Measurements from ENCODE around the gene TMEM184B. TPM values are rescaled to one million over a fixed set of nuclear protein-coding genes. Genes with fewer than 3 reads are reported as not detected.

Gene TMEM184B
- total and polyA plus RNA-seq, 2 experiments from 2014 or later = 42.2 to 95.1 TPM

GRCh38 chr22:38220653-38221386 is 52.0 kb downstream of the TMEM184B start (continued):
- TF ChIP-seq, protein P1, sequence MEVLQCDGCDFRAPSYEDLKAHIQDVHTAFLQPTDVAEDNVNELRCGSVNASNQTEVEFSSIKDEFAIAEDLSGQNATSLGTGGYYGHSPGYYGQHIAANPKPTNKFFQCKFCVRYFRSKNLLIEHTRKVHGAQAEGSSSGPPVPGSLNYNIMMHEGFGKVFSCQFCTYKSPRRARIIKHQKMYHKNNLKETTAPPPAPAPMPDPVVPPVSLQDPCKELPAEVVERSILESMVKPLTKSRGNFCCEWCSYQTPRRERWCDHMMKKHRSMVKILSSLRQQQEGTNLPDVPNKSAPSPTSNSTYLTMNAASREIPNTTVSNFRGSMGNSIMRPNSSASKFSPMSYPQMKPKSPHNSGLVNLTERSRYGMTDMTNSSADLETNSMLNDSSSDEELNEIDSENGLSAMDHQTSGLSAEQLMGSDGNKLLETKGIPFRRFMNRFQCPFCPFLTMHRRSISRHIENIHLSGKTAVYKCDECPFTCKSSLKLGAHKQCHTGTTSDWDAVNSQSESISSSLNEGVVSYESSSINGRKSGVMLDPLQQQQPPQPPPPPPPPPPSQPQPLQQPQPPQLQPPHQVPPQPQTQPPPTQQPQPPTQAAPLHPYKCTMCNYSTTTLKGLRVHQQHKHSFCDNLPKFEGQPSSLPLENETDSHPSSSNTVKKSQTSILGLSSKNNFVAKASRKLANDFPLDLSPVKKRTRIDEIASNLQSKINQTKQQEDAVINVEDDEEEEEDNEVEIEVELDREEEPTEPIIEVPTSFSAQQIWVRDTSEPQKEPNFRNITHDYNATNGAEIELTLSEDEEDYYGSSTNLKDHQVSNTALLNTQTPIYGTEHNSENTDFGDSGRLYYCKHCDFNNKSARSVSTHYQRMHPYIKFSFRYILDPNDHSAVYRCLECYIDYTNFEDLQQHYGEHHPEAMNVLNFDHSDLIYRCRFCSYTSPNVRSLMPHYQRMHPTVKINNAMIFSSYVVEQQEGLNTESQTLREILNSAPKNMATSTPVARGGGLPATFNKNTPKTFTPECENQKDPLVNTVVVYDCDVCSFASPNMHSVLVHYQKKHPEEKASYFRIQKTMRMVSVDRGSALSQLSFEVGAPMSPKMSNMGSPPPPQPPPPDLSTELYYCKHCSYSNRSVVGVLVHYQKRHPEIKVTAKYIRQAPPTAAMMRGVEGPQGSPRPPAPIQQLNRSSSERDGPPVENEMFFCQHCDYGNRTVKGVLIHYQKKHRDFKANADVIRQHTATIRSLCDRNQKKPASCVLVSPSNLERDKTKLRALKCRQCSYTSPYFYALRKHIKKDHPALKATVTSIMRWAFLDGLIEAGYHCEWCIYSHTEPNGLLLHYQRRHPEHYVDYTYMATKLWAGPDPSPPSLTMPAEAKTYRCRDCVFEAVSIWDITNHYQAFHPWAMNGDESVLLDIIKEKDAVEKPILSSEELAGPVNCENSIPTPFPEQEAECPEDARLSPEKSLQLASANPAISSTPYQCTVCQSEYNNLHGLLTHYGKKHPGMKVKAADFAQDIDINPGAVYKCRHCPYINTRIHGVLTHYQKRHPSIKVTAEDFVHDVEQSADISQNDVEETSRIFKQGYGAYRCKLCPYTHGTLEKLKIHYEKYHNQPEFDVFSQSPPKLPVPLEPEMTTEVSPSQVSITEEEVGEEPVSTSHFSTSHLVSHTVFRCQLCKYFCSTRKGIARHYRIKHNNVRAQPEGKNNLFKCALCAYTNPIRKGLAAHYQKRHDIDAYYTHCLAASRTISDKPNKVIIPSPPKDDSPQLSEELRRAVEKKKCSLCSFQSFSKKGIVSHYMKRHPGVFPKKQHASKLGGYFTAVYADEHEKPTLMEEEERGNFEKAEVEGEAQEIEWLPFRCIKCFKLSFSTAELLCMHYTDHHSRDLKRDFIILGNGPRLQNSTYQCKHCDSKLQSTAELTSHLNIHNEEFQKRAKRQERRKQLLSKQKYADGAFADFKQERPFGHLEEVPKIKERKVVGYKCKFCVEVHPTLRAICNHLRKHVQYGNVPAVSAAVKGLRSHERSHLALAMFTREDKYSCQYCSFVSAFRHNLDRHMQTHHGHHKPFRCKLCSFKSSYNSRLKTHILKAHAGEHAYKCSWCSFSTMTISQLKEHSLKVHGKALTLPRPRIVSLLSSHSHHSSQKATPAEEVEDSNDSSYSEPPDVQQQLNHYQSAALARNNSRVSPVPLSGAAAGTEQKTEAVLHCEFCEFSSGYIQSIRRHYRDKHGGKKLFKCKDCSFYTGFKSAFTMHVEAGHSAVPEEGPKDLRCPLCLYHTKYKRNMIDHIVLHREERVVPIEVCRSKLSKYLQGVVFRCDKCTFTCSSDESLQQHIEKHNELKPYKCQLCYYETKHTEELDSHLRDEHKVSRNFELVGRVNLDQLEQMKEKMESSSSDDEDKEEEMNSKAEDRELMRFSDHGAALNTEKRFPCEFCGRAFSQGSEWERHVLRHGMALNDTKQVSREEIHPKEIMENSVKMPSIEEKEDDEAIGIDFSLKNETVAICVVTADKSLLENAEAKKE (CRISPR knock-in tag; IDR thresholded peaks at IDR 0.05) = no peak
- TF ChIP-seq POLR2AphosphoS5 (IDR thresholded peaks at IDR 0.05; ENCODE audit: low read depth) = no peak
- TF ChIP-seq STAT1 (IDR thresholded peaks at IDR 0.05; ENCODE audit: unreplicated experiment) = no peak
- TF ChIP-seq EZH2phosphoT487 (IDR thresholded peaks at IDR 0.05; ENCODE audit: unreplicated experiment) = no peak
- TF ChIP-seq ZNF114 (CRISPR knock-in tag; IDR thresholded peaks at IDR 0.05) = no peak
- TF ChIP-seq JUNB (IDR thresholded peaks at IDR 0.05; ENCODE audit: unreplicated experiment) = no peak
- no peak for TF ChIP-seq CREB1 (CRISPR knock-in tag; IDR thresholded peaks at IDR 0.05; ENCODE audit: low read depth)
- no peak for TF ChIP-seq REST (IDR thresholded peaks at IDR 0.05; ENCODE audit: unreplicated experiment)

All from GM23338 (cell line).